ENCODE measurements around the gene CCL23. TPM values are rescaled to one million over a fixed set of nuclear protein-coding genes. Genes with fewer than 3 reads are reported as not detected.

The CCL23 gene
- total and polyA plus RNA-seq, 2 donors (not counting 3 experiments of a cell fraction or from before 2014, with no cell fraction given): 1.0 to 1.1 TPM

- H3K4me2 ChIP-seq (ENCODE audit: insufficient read depth, low read length): no peak overlapping the region
Measured at GRCh38 chr17:36030956-36031355, 13.2 kb upstream of the CCL23 start.

GRCh38 chr17:36027761-36028160 lies 10.0 kb upstream of the CCL23 start:
- ChIA-PET CTCF (interaction anchor here (0.7 kb wide), 1 partner anchor 58 kb away, joined by 5 read pairs; no protein-coding TSS in a partner anchor), POLR2A (no interaction called here)
- H3K4me3 ChIP-seq (replicated peaks in 1 of 3; ENCODE audit: insufficient read depth in 1 of 3, low read depth in 1 of 3, low read length in 3 of 3): no peak overlapping the region
- no peaks in the 10 kb centered on the region for H3K4me1 ChIP-seq (ENCODE audit: control insufficient read depth, extremely low read depth, insufficient read depth, low read length)
- H3K27ac ChIP-seq (ENCODE audit: insufficient read depth, low read depth, low read length): no peak overlapping the region
- H3K4me2 ChIP-seq (ENCODE audit: insufficient read depth, low read length): no peak overlapping the region
- no peaks in the 10 kb centered on the region for H3K9me3 ChIP-seq (replicated peaks; ENCODE audit: control insufficient read depth, insufficient read depth, low read length)
- TF ChIP-seq JUN (IDR thresholded peaks at IDR 0.05; ENCODE audit: borderline replicate concordance, insufficient read depth, insufficient read length, low read depth) (no peak), MAX (IDR thresholded peaks at IDR 0.05; ENCODE audit: insufficient read depth, insufficient read length) (no peak), FOS (IDR thresholded peaks at IDR 0.05; ENCODE audit: borderline replicate concordance, insufficient read depth, low read length) (no peak), POLR2AphosphoS5 (IDR thresholded peaks at IDR 0.05; ENCODE audit: insufficient read depth, low read depth, low read length) (no peak), MYC (IDR thresholded peaks at IDR 0.05; ENCODE audit: low read depth, low read length) (no peak), EZH2 (IDR thresholded peaks at IDR 0.05; ENCODE audit: borderline replicate concordance, low read depth, low read length, severe bottlenecking) (no peak), CTCF (IDR thresholded peaks at IDR 0.05; ENCODE audit: extremely low read depth in 1 of 2, insufficient read depth in 1 of 2, low read depth in 1 of 2, low read length in 2 of 2) (no peak), GATA2 (IDR thresholded peaks at IDR 0.05; ENCODE audit: insufficient read depth, insufficient read length, low read depth, low read length) (no peak), POLR2A (IDR thresholded peaks at IDR 0.05; ENCODE audit: low read depth, low read length) (no peak)
- peaks cover 6 to 8% of the 10 kb centered on the region in 2 experiments for H3K27me3 ChIP-seq (ENCODE audit: control insufficient read depth in 2 of 2, insufficient read depth in 2 of 2, low read length in 2 of 2)
- no peaks in the 10 kb centered on the region for H3K36me3 ChIP-seq (ENCODE audit: control insufficient read depth in 2 of 2, extremely low read depth in 1 of 2, insufficient read depth in 2 of 2, low read length in 2 of 2)
- H4K20me1 ChIP-seq (replicated peaks; ENCODE audit: control insufficient read depth, extremely low read depth, insufficient read depth, low read length): no peaks in the 10 kb centered on the region
- BruUV-seq (replicated peaks): no TSS peak
- DNase-seq (ENCODE audit: low read depth, low spot score) (no peak), FAIRE-seq (no peak)
- no peak overlapping the region for H3K9ac ChIP-seq (replicated peaks; ENCODE audit: extremely low read depth, insufficient read depth, low read length)
- no peak overlapping the region for H2AFZ ChIP-seq (ENCODE audit: low read depth, low read length)
- intact Hi-C loops (cut with micrococcal nuclease): no loop called here
- dilution Hi-C loops (cut with MboI; ENCODE audit: extremely low pct_ligation_motif_present, low sequenced_read_pairs): no loop called here
- H3K79me2 ChIP-seq (ENCODE audit: control insufficient read depth, insufficient read depth, low read length): no peaks in the 10 kb centered on the region
- H3K9me1 ChIP-seq (replicated peaks; ENCODE audit: control insufficient read depth, extremely low read depth, insufficient read depth, low read length): no peaks in the 10 kb centered on the region

More at GRCh38 chr17:36030956-36031355, 13.2 kb upstream of the CCL23 start:
- POLR2A ChIA-PET: no interaction called here
- Histone ChIP-seq H3K4me1 (ENCODE audit: control insufficient read depth, extremely low read depth, insufficient read depth, low read length) (no peaks in the 10 kb centered on the region), H3K4me3 (replicated peaks in 1 of 3; ENCODE audit: insufficient read depth in 1 of 3, low read depth in 1 of 3, low read length in 3 of 3) (no peak overlapping the region), H2AFZ (ENCODE audit: low read depth, low read length) (no peak overlapping the region), H3K79me2 (ENCODE audit: control insufficient read depth, insufficient read depth, low read length) (no peaks in the 10 kb centered on the region), H3K9me3 (replicated peaks; ENCODE audit: control insufficient read depth, insufficient read depth, low read length) (no peaks in the 10 kb centered on the region), H3K36me3 (ENCODE audit: control insufficient read depth in 2 of 2, extremely low read depth in 1 of 2, insufficient read depth in 2 of 2, low read length in 2 of 2) (no peaks in the 10 kb centered on the region), H3K9ac (replicated peaks; ENCODE audit: extremely low read depth, insufficient read depth, low read length) (no peak overlapping the region), H3K27me3 (ENCODE audit: control insufficient read depth in 2 of 2, insufficient read depth in 2 of 2, low read length in 2 of 2) (peaks cover 6 to 8% of the 10 kb centered on the region in 2 experiments), H3K9me1 (replicated peaks; ENCODE audit: control insufficient read depth, extremely low read depth, insufficient read depth, low read length) (no peaks in the 10 kb centered on the region), H4K20me1 (replicated peaks; ENCODE audit: control insufficient read depth, extremely low read depth, insufficient read depth, low read length) (no peaks in the 10 kb centered on the region), H3K27ac (ENCODE audit: insufficient read depth, low read depth, low read length) (no peak overlapping the region)
- dilution Hi-C loops (cut with MboI; ENCODE audit: extremely low pct_ligation_motif_present, low sequenced_read_pairs): no loop called here
- FAIRE-seq (no peak), DNase-seq (ENCODE audit: low read depth, low spot score) (no peak)
- CTCF ChIA-PET: interaction anchor here (1.7 kb wide), 1 partner anchor 41 kb away, joined by 7 read pairs; no protein-coding TSS in a partner anchor
- intact Hi-C loops (cut with micrococcal nuclease): no loop called here
- no TSS peak for BruUV-seq (replicated peaks)
- no peak for TF ChIP-seq JUN (IDR thresholded peaks at IDR 0.05; ENCODE audit: borderline replicate concordance, insufficient read depth, insufficient read length, low read depth)

Data from endothelial cell of umbilical vein (primary cell).